Upper lobe of left lung (tissue), 6 donors: ENCODE data around the gene BTC. TPM values are rescaled to one million over a fixed set of nuclear protein-coding genes. Genes with fewer than 3 reads are reported as not detected.

Experiments
- ATAC-seq, 2 donors: fragments of 200-7000 bp; cut with Tn5 transposase; one replicate each; pipeline ENCODE4 v1.9.1; 2022; ENCODE audit warnings: mild to moderate bottlenecking in 2 of 2, moderate library complexity in 2 of 2; ENCODE audit not compliant: low FRiP score in 2 of 2
- DNase-seq, 2 donors: peaks; one replicate each; pipeline ENCODE4 v3.0.0-alpha.2; 2019 to 2020
- H3K27ac ChIP-seq, 4 donors: fragments of 200-600 bp; sonication (generic); one replicate each; pipeline ENCODE4 v1.5.1; 2016 to 2019
- H3K27me3 ChIP-seq, 4 donors: fragments of 200-600 bp; sonication (generic); one replicate each; pipeline ENCODE4 v1.5.1; 2017 to 2019
- H3K36me3 ChIP-seq, 4 donors: fragments of 200-600 bp; sonication (generic); one replicate each; pipeline ENCODE4 v1.5.1; 2016 to 2019
- H3K4me1 ChIP-seq, 4 donors: fragments of 200-600 bp; sonication (generic); one replicate each; pipeline ENCODE4 v1.5.1; 2018 to 2019
- H3K4me3 ChIP-seq, 4 donors: fragments of 200-600 bp; sonication (generic); one replicate each; pipeline ENCODE4 v1.5.1; 2017 to 2019; ENCODE audit warnings: mild to moderate bottlenecking in 2 of 4, moderate library complexity in 1 of 4
- H3K9me3 ChIP-seq, 4 donors: fragments of 200-600 bp; sonication (generic); one replicate each; pipeline ENCODE4 v1.5.1; 2018 to 2019
- EP300 ChIP-seq, 4 donors: sonication (generic); formaldehyde crosslinking; IDR thresholded peaks; one replicate each; pipeline ENCODE4 v1.5.1; 2017; ENCODE audit warnings: antibody characterized with exemption in 4 of 4, control low read depth in 2 of 4
- POLR2A ChIP-seq, 4 donors: fragments of 450-650 bp; IDR thresholded peaks; one replicate each; pipeline ENCODE4 v1.5.1; 2016 to 2017; ENCODE audit warnings: antibody characterized with exemption in 4 of 4, mild to moderate bottlenecking in 2 of 4
- POLR2AphosphoS5 ChIP-seq, 2 donors: sonication (generic); formaldehyde crosslinking; IDR thresholded peaks; one replicate each; pipeline ENCODE4 v1.5.1; 2017; ENCODE audit warnings: antibody characterized with exemption in 2 of 2
- WGBS, 2 donors: methylation state at CpG; one replicate each; pipeline ENCODE4 v1.1.5; 2017 to 2018; 5-methylcytosine and 5-hydroxymethylcytosine counted together
- total RNA-seq, 6 donors: library from RNA; depleted of rRNA in 4 of 6; stranded (reverse); fragments of >200 nt in 4 of 6; gene quantifications; one replicate each; pipeline versions ENCODE4 v1.1.0 to v1.2.1, GENCODE V29; 2016 to 2021
- TF ChIP-seq, protein P1 (sequence below), 6 experiments: fragments of 450-650 bp in 4 of 6; fragments of 200-600 bp in 2 of 6; sonication (generic) in 2 of 6; IDR thresholded peaks; one replicate each; pipeline ENCODE4 v1.5.1; 2016 to 2019; ENCODE audit warnings: antibody characterized with exemption in 6 of 6
- donor health status: DM: no; HTN: no; CAD: no; lungs with moderate emphysema.
- donor health status: DM: no; HTN: yes; CAD: no; lungs with severe emphysema.

BTC gene
- total RNA-seq, 6 donors from 2014 or later, result 1.6 to 8.1 (median 5.9) TPM

DNA sequence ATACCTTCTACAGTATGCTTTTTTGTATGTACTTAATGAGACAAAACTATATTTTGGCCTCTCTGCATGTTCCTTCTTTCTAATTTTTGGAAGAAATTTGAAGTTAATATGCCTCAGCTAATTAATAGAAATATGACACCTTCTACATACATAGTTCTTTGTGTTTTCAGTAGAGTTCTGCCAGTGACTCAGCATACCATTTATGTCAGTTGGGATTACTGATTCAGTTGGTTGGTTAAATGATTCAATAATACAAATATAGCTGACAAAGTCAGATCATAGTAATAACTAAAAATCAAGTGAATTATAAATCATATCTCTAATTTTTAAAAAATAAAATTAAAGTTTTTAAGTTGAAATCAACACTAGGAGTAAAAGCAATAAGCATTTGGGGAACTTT is 16.8 kb downstream of the BTC start:
- TF ChIP-seq, protein P1, sequence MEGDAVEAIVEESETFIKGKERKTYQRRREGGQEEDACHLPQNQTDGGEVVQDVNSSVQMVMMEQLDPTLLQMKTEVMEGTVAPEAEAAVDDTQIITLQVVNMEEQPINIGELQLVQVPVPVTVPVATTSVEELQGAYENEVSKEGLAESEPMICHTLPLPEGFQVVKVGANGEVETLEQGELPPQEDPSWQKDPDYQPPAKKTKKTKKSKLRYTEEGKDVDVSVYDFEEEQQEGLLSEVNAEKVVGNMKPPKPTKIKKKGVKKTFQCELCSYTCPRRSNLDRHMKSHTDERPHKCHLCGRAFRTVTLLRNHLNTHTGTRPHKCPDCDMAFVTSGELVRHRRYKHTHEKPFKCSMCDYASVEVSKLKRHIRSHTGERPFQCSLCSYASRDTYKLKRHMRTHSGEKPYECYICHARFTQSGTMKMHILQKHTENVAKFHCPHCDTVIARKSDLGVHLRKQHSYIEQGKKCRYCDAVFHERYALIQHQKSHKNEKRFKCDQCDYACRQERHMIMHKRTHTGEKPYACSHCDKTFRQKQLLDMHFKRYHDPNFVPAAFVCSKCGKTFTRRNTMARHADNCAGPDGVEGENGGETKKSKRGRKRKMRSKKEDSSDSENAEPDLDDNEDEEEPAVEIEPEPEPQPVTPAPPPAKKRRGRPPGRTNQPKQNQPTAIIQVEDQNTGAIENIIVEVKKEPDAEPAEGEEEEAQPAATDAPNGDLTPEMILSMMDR (IDR thresholded peaks at IDR 0.05), result no peak
- TF ChIP-seq POLR2A (IDR thresholded peaks at IDR 0.05) (no peak), POLR2AphosphoS5 (IDR thresholded peaks at IDR 0.05) (no peak), EP300 (IDR thresholded peaks at IDR 0.05) (no peak)
- Histone ChIP-seq H3K4me3 (no peak overlapping the region), H3K27ac (no peak overlapping the region), H3K36me3 (no peaks in the 10 kb centered on the region), H3K4me1 (no peaks in the 10 kb centered on the region), H3K9me3 (no peaks in the 10 kb centered on the region), H3K27me3 (no peaks in the 10 kb centered on the region)
- ATAC-seq (no peak), DNase-seq (no peak)

DNA sequence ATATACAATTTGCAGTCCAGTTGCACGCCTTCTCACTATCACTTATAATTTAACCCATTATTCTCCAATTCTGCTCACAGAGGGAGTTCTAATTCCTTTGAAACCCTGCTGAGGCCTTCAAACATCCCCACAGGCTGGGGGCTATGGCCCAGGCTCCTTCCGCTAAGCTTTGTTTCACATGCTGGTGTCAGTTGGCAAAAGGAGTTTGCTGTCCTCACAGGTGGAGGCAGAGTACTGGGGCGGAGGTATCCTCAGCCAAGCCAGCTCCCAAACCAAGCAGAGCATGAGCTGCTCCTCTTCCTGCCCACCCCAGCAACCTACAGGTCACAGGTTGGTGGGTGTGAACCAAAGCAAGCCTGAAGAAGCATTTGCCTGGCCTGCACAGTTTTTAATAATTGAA is 21.5 kb downstream of the BTC start:
- ATAC-seq (no peak), DNase-seq (no peak)
- Histone ChIP-seq H3K9me3 (no peaks in the 10 kb centered on the region), H3K36me3 (no peaks in the 10 kb centered on the region), H3K4me1 (peaks cover 0 to 5% (median 0%) of the 10 kb centered on the region in 4 donors), H3K27me3 (no peaks in the 10 kb centered on the region), H3K27ac (no peak overlapping the region), H3K4me3 (no peak overlapping the region)
- WGBS, 2 donors, result 83 to 88% methylated on average over 3 of the region's 3 CpGs
- no peak for TF ChIP-seq POLR2AphosphoS5 (IDR thresholded peaks at IDR 0.05)
- no peak for TF ChIP-seq EP300 (IDR thresholded peaks at IDR 0.05)
- TF ChIP-seq POLR2A (IDR thresholded peaks at IDR 0.05), result no peak
- TF ChIP-seq, protein P1 (IDR thresholded peaks at IDR 0.05), result no peak

DNA sequence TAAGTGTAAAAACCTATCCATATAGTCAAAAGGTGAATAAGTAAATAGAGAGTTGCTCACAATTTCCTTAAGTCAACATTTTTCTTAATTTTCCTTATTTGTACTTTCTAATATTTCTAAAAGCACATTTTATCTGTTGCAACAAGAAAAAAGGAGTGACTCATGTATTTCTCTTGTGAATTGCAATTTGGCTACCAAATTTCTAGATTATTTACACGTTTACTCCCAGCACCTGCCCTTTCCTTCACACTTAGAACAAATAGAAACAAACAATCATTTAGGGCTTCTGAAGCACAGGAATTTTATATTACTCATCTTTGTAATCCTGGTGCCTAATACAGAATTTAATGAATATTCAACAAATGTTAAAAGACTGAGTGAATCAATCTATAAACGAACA is 22.2 kb downstream of the BTC start:
- Histone ChIP-seq H3K4me3 (no peak overlapping the region), H3K27ac (no peak overlapping the region), H3K36me3 (no peaks in the 10 kb centered on the region), H3K27me3 (no peaks in the 10 kb centered on the region), H3K4me1 (peaks cover 0 to 5% (median 0%) of the 10 kb centered on the region in 4 donors), H3K9me3 (no peaks in the 10 kb centered on the region)
- WGBS, 2 donors, result 50 to 77% methylated on average over 2 of the region's 2 CpGs
- TF ChIP-seq, protein P1 (IDR thresholded peaks at IDR 0.05), result no peak
- TF ChIP-seq POLR2AphosphoS5 (IDR thresholded peaks at IDR 0.05) (no peak), EP300 (IDR thresholded peaks at IDR 0.05) (no peak), POLR2A (IDR thresholded peaks at IDR 0.05) (no peak)
- DNase-seq, result no peak
- no peak for ATAC-seq

DNA sequence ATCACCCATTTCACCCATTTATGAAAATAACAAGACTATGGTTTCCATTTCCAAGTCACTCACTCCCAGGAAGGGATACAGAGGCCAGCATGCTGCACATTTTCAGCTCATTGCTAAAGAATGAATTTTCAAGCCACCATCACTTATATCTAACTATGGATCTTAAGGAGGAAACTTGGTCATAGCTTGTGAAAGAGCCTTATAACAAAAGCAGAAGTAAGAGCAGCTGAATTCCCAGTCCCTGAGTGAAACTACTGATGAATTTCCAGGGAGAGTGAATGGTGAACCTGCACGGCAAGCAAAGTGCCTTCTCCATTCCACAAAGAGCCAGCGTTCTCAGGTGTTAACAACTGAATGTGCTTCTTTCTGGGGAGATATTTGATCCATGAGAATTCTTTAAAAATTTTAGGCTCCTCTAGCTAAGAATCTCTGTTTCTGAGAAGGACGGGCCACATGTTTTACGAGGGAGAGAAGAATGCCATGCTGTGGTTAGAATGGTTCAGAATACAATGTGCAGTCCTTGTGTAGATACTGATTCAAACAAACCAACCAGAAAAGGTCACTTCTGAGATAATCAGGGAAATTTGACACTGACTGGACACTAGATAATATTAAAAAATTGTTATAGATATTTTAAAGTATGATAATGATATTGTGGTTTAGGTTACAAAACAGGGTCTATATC is 24.0 kb downstream of the BTC start:
- no peaks in the 10 kb centered on the region for H3K9me3 ChIP-seq
- no peaks in the 10 kb centered on the region for H3K27me3 ChIP-seq
- no peak overlapping the region for H3K4me3 ChIP-seq
- peaks cover 0 to 5% (median 0%) of the 10 kb centered on the region in 4 donors for H3K4me1 ChIP-seq
- WGBS, 2 donors, result 83 to 90% methylated on average over 4 of the region's 4 CpGs
- TF ChIP-seq POLR2AphosphoS5 (IDR thresholded peaks at IDR 0.05), result no peak
- TF ChIP-seq EP300 (IDR thresholded peaks at IDR 0.05), result no peak
- TF ChIP-seq POLR2A (IDR thresholded peaks at IDR 0.05), result no peak
- TF ChIP-seq, protein P1 (IDR thresholded peaks at IDR 0.05), result no peak
- H3K27ac ChIP-seq, result no peak overlapping the region
- no peaks in the 10 kb centered on the region for H3K36me3 ChIP-seq
- ATAC-seq (no peak), DNase-seq (no peak)
